ENCODE data around the gene RPL15.
"Not testable (repeated sequence)": the region's sequence is repeated elsewhere in the genome, so short reads cannot be mapped to it uniquely, and the experiment has no call there.

Gene RPL15

DNA sequence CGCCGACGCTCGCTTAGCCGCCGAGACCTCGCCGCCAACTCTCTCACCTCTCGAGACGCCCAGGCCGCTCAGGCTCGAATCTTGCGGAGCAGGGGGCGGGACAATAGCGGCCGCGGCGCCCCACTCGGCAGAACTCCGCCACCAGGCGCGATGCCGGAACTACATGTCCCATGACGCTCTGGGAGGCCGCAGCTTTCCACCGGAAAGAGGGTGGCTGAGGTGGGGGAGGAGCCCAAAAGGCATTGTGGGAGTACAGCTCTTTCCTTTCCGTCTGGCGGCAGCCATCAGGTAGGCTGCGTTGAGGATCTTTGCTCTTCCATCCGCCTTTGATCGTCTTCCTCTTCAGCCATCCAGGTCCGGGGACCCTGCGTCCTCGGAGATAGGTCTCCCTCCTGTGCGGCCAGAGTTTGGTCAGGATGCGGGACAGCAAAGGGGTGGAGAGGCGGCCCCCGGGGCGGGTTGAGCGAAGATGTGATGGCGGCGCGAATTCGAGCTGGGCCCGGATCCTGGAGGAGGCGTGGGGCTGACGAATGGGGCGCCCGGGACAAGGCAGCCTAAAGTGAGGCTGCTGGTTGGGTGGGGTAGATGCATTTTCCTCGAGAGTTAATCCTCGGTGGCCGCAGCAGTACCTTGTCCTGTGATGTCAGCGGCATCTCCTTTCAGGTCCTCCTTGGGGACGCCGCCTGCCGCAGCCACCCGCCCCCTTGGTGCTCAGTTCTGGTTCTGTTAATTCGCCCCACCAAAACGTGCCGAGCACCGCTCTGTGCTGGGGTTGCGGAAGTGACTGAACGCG is at the start of gene RPL15, which contains the start of gene NKIRAS1:
RPL15 (plus strand) TSS at position 247 of the 793 bp plus-strand sequence. CDS start 728 bp downstream, outside the sequence.
NKIRAS1 (minus strand) TSS at position 105 of the 793 bp plus-strand sequence. CDS start 6,086 bp downstream, outside the sequence.
- DNase-seq (ENCODE audit: low read depth) = peak; percentile 97

GRCh38 chr3:23867400-23867799 is 49.5 kb upstream of the RPL15 start:
- no peak for DNase-seq (ENCODE audit: low read depth)

GRCh38 chr3:23867838-23868237 is 49.1 kb upstream of the RPL15 start:
- DNase-seq (ENCODE audit: low read depth) = no peak

- no peak for DNase-seq (ENCODE audit: low read depth)
Observed at GRCh38 chr3:23869977-23870662, 46.8 kb upstream of the RPL15 start.

- DNase-seq (ENCODE audit: low read depth) = not testable (repeated sequence)
Observed at GRCh38 chr3:23870663-23871043, 46.3 kb upstream of the RPL15 start.

- DNase-seq (ENCODE audit: low read depth) = not testable (repeated sequence)
Observed at GRCh38 chr3:23871361-23871760, 45.6 kb upstream of the RPL15 start.

- DNase-seq (ENCODE audit: low read depth) = no peak
Observed at GRCh38 chr3:23872330-23872729, 44.6 kb upstream of the RPL15 start.

GRCh38 chr3:23873941-23874340 is 43.0 kb upstream of the RPL15 start:
- DNase-seq (ENCODE audit: low read depth) = no peak

DNA sequence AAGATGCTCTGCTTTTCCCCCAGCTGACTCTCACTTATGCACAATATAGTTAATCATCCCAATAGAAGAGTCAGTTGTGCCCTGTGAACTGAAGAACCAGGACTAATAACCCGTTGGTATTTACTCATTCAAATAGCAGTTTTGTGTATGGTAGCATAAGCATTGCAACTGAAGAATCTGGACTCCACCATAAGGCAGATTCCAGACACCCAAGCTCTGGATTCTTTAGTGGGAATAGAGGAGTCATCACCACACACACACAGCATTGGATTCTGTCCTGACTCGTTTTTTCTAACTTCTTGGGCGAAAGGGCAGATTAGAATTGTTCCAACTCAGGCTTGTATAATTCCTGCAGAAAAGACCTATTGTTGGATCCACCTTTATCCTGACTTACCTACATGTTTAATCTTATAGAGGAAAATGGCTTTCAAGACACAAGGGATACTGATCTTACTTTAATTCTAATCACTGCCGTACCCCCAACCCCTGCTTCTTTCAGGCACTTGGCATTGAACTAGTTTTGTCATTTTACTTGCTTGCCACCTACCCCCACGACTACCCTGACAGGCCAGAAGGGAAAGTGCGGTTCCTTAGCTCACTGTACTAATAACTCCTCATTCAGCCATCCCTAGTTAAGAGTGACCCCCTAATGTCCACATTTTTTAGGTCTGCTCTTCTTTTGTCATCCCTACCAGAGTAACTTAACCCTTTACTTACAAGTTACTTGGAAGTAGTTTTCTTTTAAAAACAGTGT is 42.4 kb upstream of the RPL15 start:
- peak; percentile 44 for DNase-seq (ENCODE audit: low read depth)

- no peak for DNase-seq (ENCODE audit: low read depth)
Observed at GRCh38 chr3:23875113-23875725, 41.7 kb upstream of the RPL15 start.

DNA sequence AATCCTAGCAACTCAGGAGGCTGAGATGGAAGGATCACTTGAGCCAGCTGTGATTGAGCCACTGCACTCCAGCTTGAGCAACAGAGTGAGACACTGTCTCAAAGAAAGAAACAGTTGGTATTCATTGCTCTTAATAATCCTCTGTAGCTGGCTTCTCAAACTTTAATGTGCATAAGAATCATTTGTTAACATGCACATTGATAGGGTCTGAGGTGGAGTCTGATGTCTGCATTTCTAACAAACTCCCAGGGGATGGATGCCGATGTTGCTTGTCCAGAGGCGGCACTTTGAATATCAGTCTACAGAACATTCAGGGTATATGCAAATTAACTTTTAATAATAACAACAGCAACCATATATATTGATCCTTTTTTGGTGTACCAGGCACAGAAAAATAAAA is 40.0 kb upstream of the RPL15 start:
- DNase-seq (ENCODE audit: low read depth) = no peak

GRCh38 chr3:23877329-23877980 is 39.5 kb upstream of the RPL15 start:
- DNase-seq (ENCODE audit: low read depth) = peak; percentile 74

- no peak for DNase-seq (ENCODE audit: low read depth)
Observed at GRCh38 chr3:23879485-23879884, 37.4 kb upstream of the RPL15 start.

DNA sequence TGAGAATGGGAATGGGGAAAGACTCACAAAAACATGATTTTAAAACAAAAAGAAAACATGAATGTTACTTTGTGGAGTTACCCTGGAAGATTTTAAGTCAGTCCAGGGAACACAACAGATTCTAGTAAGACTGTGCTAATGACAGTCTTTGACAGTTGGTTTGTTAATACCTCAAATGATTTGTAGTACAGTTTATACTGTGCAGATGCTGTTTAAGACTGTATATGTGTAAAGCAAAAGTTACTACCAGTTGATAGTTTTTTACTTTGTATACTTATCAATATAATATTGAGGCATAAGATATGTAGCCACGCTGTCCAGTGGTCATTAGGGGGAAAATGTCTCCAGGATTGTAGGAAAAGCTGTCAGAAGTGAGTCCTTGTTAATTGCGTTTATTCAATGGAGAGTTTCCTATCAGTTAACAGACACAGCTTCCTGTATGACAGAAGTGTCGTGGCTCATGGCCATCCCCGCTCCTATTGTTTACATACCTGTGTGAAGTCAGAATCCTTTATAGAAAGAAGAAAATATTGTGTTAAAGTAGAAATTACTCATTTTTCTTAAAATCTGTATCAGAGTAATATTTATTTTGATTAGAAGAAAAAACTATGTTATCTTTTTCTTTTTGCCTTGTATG is 36.1 kb upstream of the RPL15 start:
- no peak for DNase-seq (ENCODE audit: low read depth)

DNA sequence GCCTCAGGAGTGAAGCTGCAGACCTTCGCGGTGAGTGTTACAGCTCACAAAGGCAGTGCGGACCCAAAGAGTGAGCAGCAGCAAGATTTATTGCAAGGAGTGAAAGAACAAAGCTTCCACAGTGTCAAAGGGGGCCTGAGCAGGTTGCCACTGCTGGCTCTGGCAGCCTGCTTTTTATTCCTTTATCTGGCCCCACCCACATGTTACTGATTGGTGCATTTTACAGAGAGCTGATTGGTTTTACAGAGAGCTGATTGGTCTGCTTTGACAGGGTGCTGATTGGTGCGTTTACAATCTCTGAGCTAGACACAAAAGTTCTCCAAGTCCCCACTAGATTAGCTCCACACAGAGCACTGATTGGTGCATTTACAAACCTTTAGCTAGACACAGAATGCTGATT is 34.9 kb upstream of the RPL15 start:
- not testable (repeated sequence) for DNase-seq (ENCODE audit: low read depth)

DNA sequence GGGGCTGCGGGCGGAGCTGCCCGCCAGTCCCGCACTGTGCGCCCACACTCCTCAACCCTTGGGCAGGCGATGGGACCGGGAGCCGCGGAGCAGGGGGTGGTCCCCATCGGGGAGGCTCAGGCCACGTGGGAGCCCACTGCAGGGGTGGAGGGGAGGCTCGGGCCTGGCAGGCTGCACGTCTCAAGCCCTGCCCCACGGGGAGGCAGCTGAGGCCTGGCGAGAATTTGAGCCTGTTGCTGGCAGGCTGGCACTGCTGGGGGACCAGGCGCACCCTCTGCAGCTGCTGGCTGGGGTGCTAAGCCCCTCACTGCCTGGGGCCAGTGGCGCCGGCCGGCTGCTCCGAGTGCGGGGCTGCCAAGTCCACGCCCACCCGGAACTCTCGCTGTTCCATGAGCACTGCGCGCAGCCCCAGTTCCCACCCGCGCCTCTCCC is 34.4 kb upstream of the RPL15 start:
- no peak for DNase-seq (ENCODE audit: low read depth)

GRCh38 chr3:23884481-23884880 is 32.5 kb upstream of the RPL15 start:
- DNase-seq (ENCODE audit: low read depth) = no peak

- no peak for DNase-seq (ENCODE audit: low read depth)
Observed at GRCh38 chr3:23885210-23885609, 31.7 kb upstream of the RPL15 start.

GRCh38 chr3:23886311-23886710 is 30.6 kb upstream of the RPL15 start:
- DNase-seq (ENCODE audit: low read depth) = no peak

- peak; percentile 58 for DNase-seq (ENCODE audit: low read depth)
Observed at GRCh38 chr3:23888617-23889228, 28.2 kb upstream of the RPL15 start.

DNA sequence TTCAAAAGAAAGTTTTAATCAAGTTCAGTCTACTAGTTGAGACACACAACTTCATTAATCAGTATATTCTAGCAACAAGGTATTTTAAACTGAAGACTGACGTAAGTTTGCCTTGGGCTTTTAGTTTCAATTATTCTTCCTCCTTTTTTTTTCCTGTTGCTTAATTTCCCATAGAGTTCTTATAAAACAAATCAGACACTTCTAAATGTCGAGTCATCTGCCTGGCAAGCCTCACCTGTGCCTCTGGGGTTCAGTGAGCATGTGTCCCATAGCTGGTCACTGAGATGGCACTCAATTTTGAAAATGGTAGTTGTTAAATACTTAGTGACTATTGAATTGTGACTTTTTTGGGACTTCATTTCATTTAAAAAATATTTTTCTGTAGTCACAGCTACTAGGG is 27.5 kb upstream of the RPL15 start:
- DNase-seq (ENCODE audit: low read depth) = no peak

Measured in ELR (cell line).